Keratinocyte (primary cell): ENCODE results near the gene ARHGAP20. TPM values are rescaled to one million over a fixed set of nuclear protein-coding genes. Genes with fewer than 3 reads are reported as not detected.

Experiments
- DNase-seq: peaks from one replicate; pipeline ENCODE4 v3.0.0-alpha.2; 2011; ENCODE audit warnings: low read depth, missing footprints, low spot score
- FAIRE-seq: peaks from 2 replicates; lab custom pipeline; 2011; peaks lifted over from hg19 to GRCh38; lab: Jason Lieb, UNC
- H2AFZ ChIP-seq: 2 replicates; pipeline ENCODE4 v1.6.0; 2012; ENCODE audit warnings: low read length, control low read depth, inconsistent platforms; ENCODE audit not compliant: control insufficient read depth
- H3K27ac ChIP-seq: 2 replicates; pipeline ENCODE4 v1.5.1; 2011; ENCODE audit warnings: low read length; ENCODE audit not compliant: control insufficient read depth, insufficient read depth
- H3K27me3 ChIP-seq: 3 replicates; pipeline ENCODE4 v1.6.0; 2011; ENCODE audit warnings: low read length; ENCODE audit not compliant: control insufficient read depth, insufficient read depth; ENCODE audit errors: extremely low read depth
- H3K36me3 ChIP-seq, 2 experiments: 2 replicates in 1 of 2; 3 replicates in 1 of 2; pipeline ENCODE4 v1.5.1; 2011; ENCODE audit warnings: low read length in 2 of 2, mild to moderate bottlenecking in 1 of 2; ENCODE audit not compliant: control insufficient read depth in 2 of 2, insufficient read depth in 2 of 2; ENCODE audit errors: extremely low read depth in 1 of 2
- H3K4me1 ChIP-seq: 3 replicates; pipeline ENCODE4 v1.5.1; 2011; ENCODE audit warnings: low read length; ENCODE audit not compliant: control insufficient read depth, insufficient read depth; ENCODE audit errors: extremely low read depth
- H3K4me2 ChIP-seq: 3 replicates; pipeline ENCODE4 v1.6.0; 2011; ENCODE audit warnings: low read depth, low read length; ENCODE audit not compliant: control insufficient read depth, insufficient read depth; ENCODE audit errors: extremely low read depth
- H3K4me3 ChIP-seq, 3 experiments: fragments of 200-600 bp in 1 of 3; sonication (generic) in 1 of 3; 2 replicates in 2 of 3; 3 replicates in 1 of 3; pipeline ENCODE4 v1.5.1; 2011 to 2016; ENCODE audit warnings: low read length in 3 of 3, mild to moderate bottlenecking in 3 of 3, control low read depth in 2 of 3, inconsistent platforms in 1 of 3, low read depth in 1 of 3, mixed read lengths in 1 of 3, mixed run types in 1 of 3, moderate library complexity in 1 of 3; ENCODE audit not compliant: control insufficient read depth in 2 of 3, insufficient read depth in 2 of 3; ENCODE audit errors: extremely low read depth in 1 of 3
- H3K79me2 ChIP-seq: 2 replicates; pipeline ENCODE4 v1.6.0; 2012; ENCODE audit warnings: low read length; ENCODE audit not compliant: control insufficient read depth, insufficient read depth
- H3K9ac ChIP-seq: 3 replicates; pipeline ENCODE4 v1.6.0; 2011; ENCODE audit warnings: low read length; ENCODE audit not compliant: control insufficient read depth, insufficient read depth; ENCODE audit errors: extremely low read depth
- H3K9me1 ChIP-seq: 3 replicates; pipeline ENCODE4 v1.6.0; 2011; ENCODE audit warnings: low read length; ENCODE audit not compliant: control insufficient read depth, insufficient read depth; ENCODE audit errors: extremely low read depth
- H3K9me3 ChIP-seq: 2 replicates; pipeline ENCODE4 v1.5.1; 2012; ENCODE audit warnings: low read depth, low read length; ENCODE audit not compliant: control insufficient read depth
- H4K20me1 ChIP-seq: 3 replicates; pipeline ENCODE4 v1.6.0; 2011; ENCODE audit warnings: low read length; ENCODE audit not compliant: control insufficient read depth, insufficient read depth; ENCODE audit errors: extremely low read depth
- CTCF ChIP-seq, 3 experiments: IDR thresholded peaks in 1 of 3; conservative IDR thresholded peaks in 1 of 3; optimal IDR thresholded peaks in 1 of 3; 2 replicates in 2 of 3; 3 replicates in 1 of 3; pipeline versions ENCODE3 to v1.5.1; 2011; ENCODE audit warnings: low read length in 3 of 3, mild to moderate bottlenecking in 3 of 3, moderate library complexity in 2 of 3, control low read depth in 1 of 3, inconsistent platforms in 1 of 3; ENCODE audit not compliant: insufficient read depth in 2 of 3; ENCODE audit errors: extremely low read depth in 1 of 3
- EZH2 ChIP-seq: IDR thresholded peaks from one replicate; pipeline ENCODE4 v1.6.1; 2012; ENCODE audit warnings: inconsistent platforms, mild to moderate bottlenecking, low read length, moderate library complexity
- dilution Hi-C: fragments of 300-500 bp; cut with MboI; formaldehyde crosslinking; loops from one replicate; pipeline ENCODE4 v1.7.0; 2020; ENCODE audit warnings: low sequenced_read_pairs; ENCODE audit not compliant: extremely low pct_ligation_motif_present
- polyA plus RNA-seq, 5 experiments: library from polyadenylated mRNA; depleted of rRNA in 3 of 5; stranded (reverse) in 3 of 5; stranded (forward) in 1 of 5; unstranded in 1 of 5; fragments of >200 nt; gene quantifications; 1 replicate in 1 of 5; 2 replicates in 3 of 5; 3 replicates in 1 of 5; pipeline versions ENCODE4 v1.2.1 to v1.2.3, GENCODE V29; 2011 to 2012; ENCODE audit warnings: missing spikeins in 2 of 5, low read depth in 1 of 5, low replicate concordance in 1 of 5

ARHGAP20 gene
- polyA plus RNA-seq, 1 donor (not counting 4 experiments of a cell fraction or from before 2014, with no cell fraction given): not detected

- DNase-seq (no peak), FAIRE-seq (no peak)
- Histone ChIP-seq H4K20me1 (no peaks in the 10 kb centered on the region), H3K9me3 (no peaks in the 10 kb centered on the region), H3K4me1 (no peaks in the 10 kb centered on the region), H3K36me3 (no peaks in the 10 kb centered on the region), H3K27me3 (no peaks in the 10 kb centered on the region), H3K79me2 (no peaks in the 10 kb centered on the region), H3K9me1 (no peaks in the 10 kb centered on the region), H3K9ac (no peak overlapping the region), H3K4me2 (no peak overlapping the region), H3K4me3 (no peak overlapping the region), H2AFZ (no peak overlapping the region), H3K27ac (no peak overlapping the region)
- dilution Hi-C loops: no loop called here
- TF ChIP-seq EZH2 (no peak), CTCF (optimal IDR thresholded peaks at IDR 0.05 in 1 of 3, IDR thresholded peaks at IDR 0.05 in 1 of 3, conservative IDR thresholded peaks at IDR 0.05 in 1 of 3; ENCODE audit: extremely low read depth in 1 of 3, insufficient read depth in 2 of 3, low read length in 3 of 3) (no peak)
Observed at GRCh38 chr11:110614031-110614430, 98.2 kb downstream of the ARHGAP20 start.

- no peak for TF ChIP-seq CTCF (optimal IDR thresholded peaks at IDR 0.05 in 1 of 3, IDR thresholded peaks at IDR 0.05 in 1 of 3, conservative IDR thresholded peaks at IDR 0.05 in 1 of 3; ENCODE audit: extremely low read depth in 1 of 3, insufficient read depth in 2 of 3, low read length in 3 of 3)
- no peak for TF ChIP-seq EZH2
- FAIRE-seq (no peak), DNase-seq (no peak)
- H3K9me1 ChIP-seq: no peaks in the 10 kb centered on the region
- no peak overlapping the region for H3K4me2 ChIP-seq
- no peaks in the 10 kb centered on the region for H3K27me3 ChIP-seq
- no peak overlapping the region for H3K4me3 ChIP-seq
- dilution Hi-C loops: no loop called here
- no peaks in the 10 kb centered on the region for H4K20me1 ChIP-seq
- no peak overlapping the region for H3K27ac ChIP-seq
- no peaks in the 10 kb centered on the region for H3K4me1 ChIP-seq
- no peaks in the 10 kb centered on the region for H3K79me2 ChIP-seq
- H3K9me3 ChIP-seq: no peaks in the 10 kb centered on the region
- H3K36me3 ChIP-seq: no peaks in the 10 kb centered on the region
- no peak overlapping the region for H3K9ac ChIP-seq
- H2AFZ ChIP-seq: no peak overlapping the region
Observed at GRCh38 chr11:110613197-110613918, 98.9 kb downstream of the ARHGAP20 start.
